ENCODE results near the gene OR4F17. TPM values are rescaled to one million over a fixed set of nuclear protein-coding genes. Genes with fewer than 3 reads are reported as not detected.
"Not testable (repeated sequence)": the region's sequence is repeated elsewhere in the genome, so short reads cannot be mapped to it uniquely, and the experiment has no call there.

The OR4F17 gene
- not detected in 2 replicates for total RNA-seq (2021)
- long read RNA-seq: 0 reads

DNA sequence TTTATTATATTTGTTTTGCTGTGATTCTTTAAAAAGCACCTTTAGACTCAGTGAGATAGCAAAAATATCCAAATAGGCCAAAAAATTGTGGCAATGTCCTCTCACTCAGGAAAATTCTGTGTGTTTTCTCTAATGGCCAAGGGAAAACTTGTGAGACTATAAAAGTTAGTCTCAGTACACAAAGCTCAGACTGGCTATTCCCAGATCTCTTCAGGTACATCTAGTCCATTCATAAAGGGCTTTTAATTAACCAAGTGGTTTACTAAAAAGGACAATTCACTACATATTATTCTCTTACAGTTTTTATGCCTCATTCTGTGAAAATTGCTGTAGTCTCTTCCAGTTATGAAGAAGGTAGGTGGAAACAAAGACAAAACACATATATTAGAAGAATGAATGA is at the start of gene OR4F17:
TSS of gene OR4F17 (plus strand) at position 301 of the 400 bp plus-strand sequence. CDS start 3,575 bp downstream, outside the sequence.
- H4K8ac ChIP-seq (replicated peaks; ENCODE audit: insufficient read length, low read depth, low read length); H2BK5ac ChIP-seq (ENCODE audit: insufficient read length, low read length); H3K23ac ChIP-seq (ENCODE audit: insufficient read length, low read depth, low read length); H3K27ac ChIP-seq (ENCODE audit: insufficient read length, low read depth, low read length); H3K4me3 Mint-ChIP-seq; H3K9me3 ChIP-seq (ENCODE audit: control insufficient read depth, low read depth, low read length); H2AFZ ChIP-seq (ENCODE audit: low read length); H3K4ac ChIP-seq (ENCODE audit: low read depth, low read length); H3K4me1 Mint-ChIP-seq; H4K20me1 ChIP-seq (ENCODE audit: control insufficient read depth, insufficient read depth, insufficient read length); H3K4me1 ChIP-seq (ENCODE audit: insufficient read depth, low read length); H3K4me2 ChIP-seq (ENCODE audit: insufficient read depth, insufficient read length, low read length); H3T11ph ChIP-seq (ENCODE audit: low read length); H2BK12ac ChIP-seq (ENCODE audit: insufficient read length, low read depth, low read length); H2BK20ac ChIP-seq (ENCODE audit: low read depth, low read length, poor library complexity, severe bottlenecking); H2BK120ac ChIP-seq (ENCODE audit: low read depth, low read length, poor library complexity, severe bottlenecking); H4K5ac ChIP-seq (ENCODE audit: insufficient read length, low read depth, low read length); H3K27ac Mint-ChIP-seq; H3K36me3 Mint-ChIP-seq (ENCODE audit: insufficient read depth in 1 of 3, low read depth in 3 of 3); H3K14ac ChIP-seq (ENCODE audit: insufficient read depth, low read length); H4K91ac ChIP-seq (ENCODE audit: insufficient read length, low read depth, low read length); H3K79me1 ChIP-seq (ENCODE audit: insufficient read depth, low read depth, low read length, poor library complexity, severe bottlenecking); H3K27me3 Mint-ChIP-seq (ENCODE audit: low read depth); H3K27me3 ChIP-seq (ENCODE audit: insufficient read depth, low read length); H3K18ac ChIP-seq (ENCODE audit: insufficient read length, low read depth, low read length); DNase-seq; H3K79me2 ChIP-seq (ENCODE audit: insufficient read depth, low read length); H3K56ac ChIP-seq (ENCODE audit: insufficient read length, low read depth, low read length); H2AK5ac ChIP-seq (ENCODE audit: insufficient read length, low read length); H3K9me3 Mint-ChIP-seq; H2BK15ac ChIP-seq (ENCODE audit: low read depth, low read length); H3K9ac ChIP-seq (ENCODE audit: extremely low read depth, insufficient read length, low read length); H3K23me2 ChIP-seq (ENCODE audit: insufficient read length, low read depth, low read length, poor library complexity, severe bottlenecking): not testable (repeated sequence)

DNA sequence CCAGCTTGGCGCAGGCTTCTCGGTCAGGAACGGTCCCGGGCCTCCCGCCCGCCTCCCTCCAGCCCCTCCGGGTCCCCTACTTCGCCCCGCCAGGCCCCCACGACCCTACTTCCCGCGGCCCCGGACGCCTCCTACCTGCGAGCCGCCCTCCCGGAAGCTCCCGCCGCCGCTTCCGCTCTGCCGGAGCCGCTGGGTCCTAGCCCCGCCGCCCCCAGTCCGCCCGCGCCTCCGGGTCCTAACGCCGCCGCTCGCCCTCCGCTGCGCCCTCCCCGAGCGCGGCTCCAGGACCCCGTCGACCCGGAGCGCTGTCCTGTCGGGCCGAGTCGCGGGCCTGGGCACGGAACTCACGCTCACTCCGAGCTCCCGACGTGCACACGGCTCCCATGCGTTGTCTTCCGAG is 36.1 kb upstream of the OR4F17 start:
- H3K27me3 Mint-ChIP-seq (ENCODE audit: low read depth); H2AFZ ChIP-seq (ENCODE audit: low read length); H3K4ac ChIP-seq (ENCODE audit: low read depth, low read length); H3K4me2 ChIP-seq (ENCODE audit: insufficient read depth, insufficient read length, low read length); H2AK5ac ChIP-seq (ENCODE audit: insufficient read length, low read length); H3K36me3 Mint-ChIP-seq (ENCODE audit: insufficient read depth in 1 of 3, low read depth in 3 of 3); H2BK15ac ChIP-seq (ENCODE audit: low read depth, low read length); H2BK120ac ChIP-seq (ENCODE audit: low read depth, low read length, poor library complexity, severe bottlenecking); H3K14ac ChIP-seq (ENCODE audit: insufficient read depth, low read length); H3K27ac Mint-ChIP-seq; H3K9me3 Mint-ChIP-seq; H4K8ac ChIP-seq (replicated peaks; ENCODE audit: insufficient read length, low read depth, low read length); DNase-seq; H2BK12ac ChIP-seq (ENCODE audit: insufficient read length, low read depth, low read length); H3K79me2 ChIP-seq (ENCODE audit: insufficient read depth, low read length); H3K27me3 ChIP-seq (ENCODE audit: insufficient read depth, low read length); H3K4me1 Mint-ChIP-seq; H3K23ac ChIP-seq (ENCODE audit: insufficient read length, low read depth, low read length); H4K5ac ChIP-seq (ENCODE audit: insufficient read length, low read depth, low read length); H3K23me2 ChIP-seq (ENCODE audit: insufficient read length, low read depth, low read length, poor library complexity, severe bottlenecking); H3K56ac ChIP-seq (ENCODE audit: insufficient read length, low read depth, low read length); H4K91ac ChIP-seq (ENCODE audit: insufficient read length, low read depth, low read length); H3K9me3 ChIP-seq (ENCODE audit: control insufficient read depth, low read depth, low read length); H2BK5ac ChIP-seq (ENCODE audit: insufficient read length, low read length); H3K4me3 Mint-ChIP-seq; H3K18ac ChIP-seq (ENCODE audit: insufficient read length, low read depth, low read length); H3K79me1 ChIP-seq (ENCODE audit: insufficient read depth, low read depth, low read length, poor library complexity, severe bottlenecking); H3T11ph ChIP-seq (ENCODE audit: low read length); H2BK20ac ChIP-seq (ENCODE audit: low read depth, low read length, poor library complexity, severe bottlenecking); H3K4me1 ChIP-seq (ENCODE audit: insufficient read depth, low read length); H3K27ac ChIP-seq (ENCODE audit: insufficient read length, low read depth, low read length); H3K9ac ChIP-seq (ENCODE audit: extremely low read depth, insufficient read length, low read length); H4K20me1 ChIP-seq (ENCODE audit: control insufficient read depth, insufficient read depth, insufficient read length): not testable (repeated sequence)
- WGBS (ENCODE audit: extremely low coverage, insufficient read length, low lambda C conversion rate): no CpG with 5 or more reads among the region's 54 CpGs

DNA sequence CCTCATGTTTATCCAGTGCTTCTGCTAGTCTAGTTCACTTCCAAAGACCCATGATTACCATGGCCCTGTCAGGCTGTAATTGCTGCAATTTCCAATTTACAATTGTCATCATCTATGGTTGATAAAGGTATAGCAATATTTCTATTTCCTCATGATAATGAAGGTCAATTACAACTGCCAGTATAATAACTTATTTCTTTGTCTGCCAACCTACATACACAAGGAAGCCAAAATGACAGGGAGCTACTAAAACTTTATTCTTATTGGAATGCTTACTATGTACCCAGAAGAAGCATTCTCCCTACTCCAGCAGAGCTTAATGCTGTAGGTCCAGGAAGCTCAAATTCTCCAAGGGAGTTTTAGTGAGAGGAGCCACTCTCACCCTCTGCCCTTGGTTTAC is 24.0 kb upstream of the OR4F17 start:
- H3K23ac ChIP-seq (ENCODE audit: insufficient read length, low read depth, low read length); DNase-seq; H2AK5ac ChIP-seq (ENCODE audit: insufficient read length, low read length); H3K14ac ChIP-seq (ENCODE audit: insufficient read depth, low read length); H4K91ac ChIP-seq (ENCODE audit: insufficient read length, low read depth, low read length); H4K8ac ChIP-seq (replicated peaks; ENCODE audit: insufficient read length, low read depth, low read length); H2BK15ac ChIP-seq (ENCODE audit: low read depth, low read length); H2AFZ ChIP-seq (ENCODE audit: low read length); H3K9ac ChIP-seq (ENCODE audit: extremely low read depth, insufficient read length, low read length); H3K27me3 ChIP-seq (ENCODE audit: insufficient read depth, low read length); H3K4me1 ChIP-seq (ENCODE audit: insufficient read depth, low read length); H3K9me3 Mint-ChIP-seq; H3K27me3 Mint-ChIP-seq (ENCODE audit: low read depth); H3K56ac ChIP-seq (ENCODE audit: insufficient read length, low read depth, low read length); H2BK120ac ChIP-seq (ENCODE audit: low read depth, low read length, poor library complexity, severe bottlenecking); H2BK12ac ChIP-seq (ENCODE audit: insufficient read length, low read depth, low read length); H3K36me3 Mint-ChIP-seq (ENCODE audit: insufficient read depth in 1 of 3, low read depth in 3 of 3); H3K27ac ChIP-seq (ENCODE audit: insufficient read length, low read depth, low read length); H4K20me1 ChIP-seq (ENCODE audit: control insufficient read depth, insufficient read depth, insufficient read length); H3K4me3 Mint-ChIP-seq; H3T11ph ChIP-seq (ENCODE audit: low read length); H3K4ac ChIP-seq (ENCODE audit: low read depth, low read length); H4K5ac ChIP-seq (ENCODE audit: insufficient read length, low read depth, low read length); H3K18ac ChIP-seq (ENCODE audit: insufficient read length, low read depth, low read length); H3K79me1 ChIP-seq (ENCODE audit: insufficient read depth, low read depth, low read length, poor library complexity, severe bottlenecking); H3K4me2 ChIP-seq (ENCODE audit: insufficient read depth, insufficient read length, low read length); H3K79me2 ChIP-seq (ENCODE audit: insufficient read depth, low read length); H3K4me1 Mint-ChIP-seq; H2BK5ac ChIP-seq (ENCODE audit: insufficient read length, low read length); H2BK20ac ChIP-seq (ENCODE audit: low read depth, low read length, poor library complexity, severe bottlenecking); H3K9me3 ChIP-seq (ENCODE audit: control insufficient read depth, low read depth, low read length); H3K27ac Mint-ChIP-seq; H3K23me2 ChIP-seq (ENCODE audit: insufficient read length, low read depth, low read length, poor library complexity, severe bottlenecking): not testable (repeated sequence)

All from H9 (cell line).